NCI-H69 (cell line): ENCODE results near the gene KMT2D.
A peak's percentile ranks its signal among the peaks of the same experiment; 100 is the strongest.

ENCODE experiments used
- DNase-seq: peaks from one replicate; lab custom pipeline; 2025; lab: John Stamatoyannopoulos, UW

Gene KMT2D

DNA sequence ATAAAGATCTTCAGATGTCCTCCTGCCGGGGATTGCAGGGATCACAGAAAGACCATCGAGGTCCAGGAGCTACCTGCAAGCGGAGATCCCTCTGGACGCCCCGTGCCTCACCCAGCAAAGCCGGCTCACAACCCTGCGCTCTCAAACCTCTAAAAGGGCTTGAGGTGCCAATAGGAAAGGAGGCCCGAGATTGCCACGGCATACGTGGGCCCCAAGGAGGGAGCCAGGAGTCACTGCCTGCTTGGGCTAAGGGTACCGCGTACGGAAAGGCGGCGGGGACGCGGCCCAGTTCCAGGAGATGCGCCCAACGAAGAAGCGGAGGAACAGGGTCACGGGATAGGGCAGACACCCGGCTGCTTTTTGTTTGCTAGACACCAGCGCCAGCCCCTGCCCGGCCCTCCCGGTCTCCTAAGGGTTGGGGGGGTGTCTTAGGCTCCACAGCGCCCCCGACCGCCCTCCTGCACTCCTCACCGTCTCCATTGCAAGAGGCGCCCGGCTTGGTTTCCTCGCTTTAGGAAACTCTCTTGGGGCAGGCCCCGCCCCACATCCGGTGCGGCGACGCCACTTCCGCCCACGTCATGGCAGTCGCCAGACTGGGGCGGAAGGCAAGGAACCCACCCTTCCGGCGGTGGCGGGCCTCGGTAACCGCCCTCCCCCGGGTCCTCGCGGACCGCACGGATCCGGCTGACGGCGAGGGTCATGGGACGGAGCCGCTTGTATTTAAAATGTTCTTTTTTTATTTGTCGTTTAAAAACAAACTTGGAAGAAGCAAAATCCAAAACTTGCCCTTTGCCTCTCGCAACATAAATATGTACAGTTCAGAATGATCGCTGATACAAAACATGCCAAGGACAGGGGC is 42.1 kb downstream of the KMT2D start, which contains the start of gene PRKAG1:
Gene PRKAG1 (minus strand): TSS at position 516 of the 859 bp plus-strand sequence. CDS start 36 bp downstream, at position 480.
- DNase-seq = peak; percentile 99

- DNase-seq = peak; percentile 55
Measured at GRCh38 chr12:49017891-49018260, 42.7 kb downstream of the KMT2D start.

DNA sequence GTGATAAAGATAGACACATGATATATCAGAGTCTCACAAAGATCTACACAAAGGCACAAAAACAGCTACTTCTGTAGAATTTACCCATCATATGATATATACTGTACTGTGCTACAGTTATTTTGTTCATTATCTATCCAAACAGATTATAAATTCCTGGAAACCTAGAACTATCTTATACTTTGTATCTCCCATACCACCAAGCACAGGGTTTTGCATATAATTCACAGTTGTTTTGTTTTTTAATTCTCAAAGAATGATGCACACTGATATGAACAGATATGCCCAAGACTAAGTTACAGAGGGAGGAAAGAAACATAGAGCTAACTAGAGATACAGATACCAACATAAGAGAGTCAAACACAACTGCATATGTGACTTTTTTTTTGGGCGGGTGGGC is 45.4 kb downstream of the KMT2D start:
- no peak for DNase-seq

DNA sequence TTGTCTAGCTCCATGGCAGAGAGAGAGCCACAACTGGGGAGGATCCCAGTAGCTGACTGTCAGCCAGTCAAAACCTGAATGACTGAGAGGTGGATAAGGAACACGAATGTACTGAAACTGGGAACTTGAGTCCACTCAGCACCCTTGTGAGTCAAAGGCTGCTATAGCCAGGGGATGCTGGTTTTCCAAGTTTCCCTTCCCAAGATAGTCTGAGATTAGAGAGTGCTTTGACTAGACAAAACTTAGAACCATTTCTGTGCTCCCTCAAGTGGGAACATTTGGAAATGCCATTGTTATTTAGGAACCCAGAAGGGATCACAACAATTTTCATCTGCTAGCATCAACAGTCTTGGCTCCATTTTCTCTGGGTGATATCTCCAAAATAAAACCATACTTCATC is 46.0 kb downstream of the KMT2D start:
- no peak for DNase-seq

DNA sequence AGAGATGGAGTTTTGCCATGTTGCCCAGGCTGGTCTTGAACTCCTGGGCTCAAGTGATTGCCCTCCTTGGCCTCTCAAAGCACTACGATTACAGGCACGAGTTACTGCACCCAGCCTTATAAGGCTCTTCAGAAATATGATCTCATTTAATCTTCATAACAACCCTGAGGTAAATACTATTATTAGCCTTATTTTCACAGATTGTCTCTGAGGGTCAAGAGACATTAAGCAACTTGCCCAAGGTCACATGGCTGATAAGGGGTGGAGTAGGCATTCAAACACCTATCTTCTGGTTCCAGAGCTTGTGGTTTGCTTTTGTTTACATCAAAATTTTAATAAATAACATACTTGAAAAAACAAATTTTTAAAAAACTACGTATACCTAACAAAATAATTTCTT is 47.2 kb downstream of the KMT2D start:
- no peak for DNase-seq

- DNase-seq = no peak
Measured at GRCh38 chr12:49012739-49013138, 47.9 kb downstream of the KMT2D start.
